HepG2 (cell line): ENCODE measurements around the gene SQSTM1. TPM values are rescaled to one million over a fixed set of nuclear protein-coding genes. Genes with fewer than 3 reads are reported as not detected.

Source experiments
- ARID2 ChIP-seq: sonication (generic); formaldehyde crosslinking; IDR thresholded peaks from 2 replicates; pipeline ENCODE4 v1.8.1; 2022; ENCODE audit warnings: mild to moderate bottlenecking, missing genetic modification reagents, borderline replicate concordance
- CBX2 ChIP-seq, 2 experiments: fragments of 200-600 bp in 1 of 2; sonication (generic); formaldehyde crosslinking in 1 of 2; IDR thresholded peaks; 2 replicates each; pipeline versions ENCODE4 v1.7.0 to v1.8.1; 2018 to 2022; ENCODE audit warnings: low read depth in 2 of 2, low read length in 1 of 2, mild to moderate bottlenecking in 1 of 2, missing genetic modification reagents in 1 of 2
- CENPBD1 ChIP-seq: sonication (generic); formaldehyde crosslinking; IDR thresholded peaks from 2 replicates; pipeline ENCODE4 v1.8.0; 2022; ENCODE audit warnings: missing genetic modification reagents, low read depth, mild to moderate bottlenecking, borderline replicate concordance
- CREBL2 ChIP-seq: sonication (generic); formaldehyde crosslinking; IDR thresholded peaks from 2 replicates; pipeline ENCODE4 v1.8.1; 2023; ENCODE audit warnings: missing genetic modification reagents, mild to moderate bottlenecking, borderline replicate concordance
- EP300 ChIP-seq, 3 experiments: sonication (generic) in 1 of 3; formaldehyde crosslinking in 1 of 3; IDR thresholded peaks; 2 replicates each; pipeline versions ENCODE4 v1.5.1 to v1.6.1; 2011 to 2020; ENCODE audit warnings: low read depth in 2 of 3, low read length in 2 of 3, borderline replicate concordance in 1 of 3, improper control_type of control experiment in 1 of 3, mild to moderate bottlenecking in 1 of 3, missing genetic modification reagents in 1 of 3, moderate library complexity in 1 of 3
- NFE2L1 ChIP-seq: sonication (generic); formaldehyde crosslinking; IDR thresholded peaks from 2 replicates; pipeline ENCODE4 v1.4.0; 2020; ENCODE audit warnings: missing genetic modification reagents, mild to moderate bottlenecking, borderline replicate concordance
- PATZ1 ChIP-seq: sonication (generic); formaldehyde crosslinking; IDR thresholded peaks from 2 replicates; pipeline ENCODE4 v1.4.0; 2020; ENCODE audit warnings: missing genetic modification reagents
- PRDM15 ChIP-seq: sonication (generic); formaldehyde crosslinking; IDR thresholded peaks from 2 replicates; pipeline ENCODE4 v1.4.0; 2020; ENCODE audit warnings: missing genetic modification reagents
- SNAPC2 ChIP-seq: sonication (generic); formaldehyde crosslinking; IDR thresholded peaks from 2 replicates; pipeline ENCODE4 v1.8.1; 2022; ENCODE audit warnings: mild to moderate bottlenecking, missing genetic modification reagents
- STAT5B ChIP-seq: sonication (generic); formaldehyde crosslinking; IDR thresholded peaks from 2 replicates; pipeline ENCODE4 v1.4.0; 2020; ENCODE audit warnings: missing genetic modification reagents
- TEAD3 ChIP-seq: optimal IDR thresholded peaks from 2 replicates; pipeline ENCODE3; 2016; ENCODE audit warnings: borderline replicate concordance
- ZGPAT ChIP-seq: IDR thresholded peaks from 2 replicates; pipeline ENCODE4 v1.6.1; 2016; ENCODE audit warnings: mild to moderate bottlenecking
- ZNF276 ChIP-seq: sonication (generic); formaldehyde crosslinking; IDR thresholded peaks from 2 replicates; pipeline ENCODE4 v1.4.0; 2020; ENCODE audit warnings: mild to moderate bottlenecking, low read depth, missing genetic modification reagents
- ZNF335 ChIP-seq: sonication (generic); formaldehyde crosslinking; IDR thresholded peaks from 2 replicates; pipeline ENCODE4 v1.4.0; 2020; ENCODE audit warnings: missing genetic modification reagents
- ZNF607 ChIP-seq: sonication (generic); formaldehyde crosslinking; IDR thresholded peaks from 2 replicates; pipeline ENCODE4 v1.5.1; 2020; ENCODE audit warnings: missing genetic modification reagents, mild to moderate bottlenecking, borderline replicate concordance
- ZNF766 ChIP-seq: sonication (generic); formaldehyde crosslinking; IDR thresholded peaks from 2 replicates; pipeline ENCODE4 v1.5.0; 2020; ENCODE audit warnings: missing genetic modification reagents, borderline replicate concordance
- polyA plus RNA-seq, 8 experiments: library from polyadenylated mRNA; depleted of rRNA in 3 of 8; stranded (reverse) in 7 of 8; unstranded in 1 of 8; fragments of >200 nt; fragmentation: Illumina TruSeq in 4 of 8; extraction: Trizol in 4 of 8; gene quantifications; 2 replicates each; pipeline versions ENCODE4 v1.2.1 to v1.2.3, GENCODE V29; 2011 to 2016; ENCODE audit warnings: low read depth in 4 of 8, missing spikeins in 1 of 8, mixed read lengths in 1 of 8; ENCODE audit not compliant: insufficient read depth in 1 of 8
- total RNA-seq, 5 experiments: library from RNA; depleted of rRNA; stranded (reverse); fragments of >200 nt; fragmentation: Illumina TruSeq; extraction: Trizol; gene quantifications; 2 replicates each; pipeline ENCODE4 v1.2.3, GENCODE V29; 2016; ENCODE audit warnings: low read depth in 1 of 5

The SQSTM1 gene
- total and polyA plus RNA-seq, 2 of the 13 experiments (the other 11 are each of a cell fraction or from before 2014, with no cell fraction given), result 90.9 to 160 TPM

DNA sequence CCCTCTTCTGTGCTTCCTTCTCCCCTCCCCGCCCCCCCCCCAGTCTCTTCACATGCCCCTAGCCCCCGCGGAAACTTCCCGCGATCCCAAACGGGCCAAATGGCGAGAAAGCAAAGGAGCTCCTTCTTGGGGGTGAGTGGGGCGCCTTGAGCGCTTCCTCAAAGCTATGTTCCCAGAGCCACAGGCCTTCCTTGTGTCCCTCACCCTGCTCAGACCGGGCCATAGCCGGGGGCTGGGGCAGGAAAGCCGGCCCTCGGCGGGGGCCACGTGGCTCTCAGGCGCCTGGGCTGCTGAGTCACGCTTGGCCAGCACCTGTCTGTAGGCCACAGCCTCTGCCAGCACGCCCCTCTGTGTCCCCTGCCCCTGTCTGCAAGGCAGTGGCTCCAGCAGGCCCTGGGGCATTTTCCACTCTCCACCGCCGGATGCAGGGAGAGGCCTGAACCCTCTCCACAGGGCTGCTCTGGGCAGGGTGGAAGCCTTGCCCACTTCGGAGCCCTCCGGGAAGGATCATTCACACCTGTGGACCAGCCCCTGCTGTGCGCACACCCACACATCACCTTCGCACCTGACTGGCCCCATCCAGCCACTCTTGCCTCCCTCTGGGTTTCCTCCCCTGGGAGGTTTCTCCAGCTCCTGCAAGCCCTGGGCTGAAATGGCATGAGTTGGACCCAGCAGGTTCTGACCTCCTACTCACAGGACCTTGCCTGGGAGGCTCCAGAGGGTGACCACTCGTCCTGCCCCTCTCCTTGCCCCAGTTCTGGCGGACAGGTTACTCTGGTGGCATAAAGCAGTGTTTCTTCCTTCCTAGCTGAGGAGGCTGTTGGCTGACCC, 1.2 kb upstream of the SQSTM1 start (continued):
- TF ChIP-seq PRDM15 (no peak), PATZ1 (CRISPR knock-in tag) (no peak; the same call in 1 of the 2 replicates), ZNF607 (CRISPR knock-in tag) (peak; percentile 92; the same call in 1 of the 2 replicates), CBX2 (IDR thresholded peaks at IDR 0.05; ENCODE audit: low read depth, low read length) (no peak), CBX2 (CRISPR knock-in tag; IDR thresholded peaks at IDR 0.05; ENCODE audit: low read depth) (no peak), ARID2 (no peak), CREBL2 (CRISPR knock-in tag) (no peak), STAT5B (no peak), NFE2L1 (CRISPR knock-in tag) (peak; percentile 92; the same call in 1 of the 2 replicates), ZGPAT (CRISPR knock-in tag) (no peak; the same call in 1 of the 2 replicates), ZNF276 (no peak), EP300 (IDR thresholded peaks at IDR 0.05; ENCODE audit: low read depth in 2 of 2, low read length in 2 of 2) (no peak), EP300 (CRISPR knock-in tag; IDR thresholded peaks at IDR 0.05; ENCODE audit: borderline replicate concordance) (peak; percentile 61; the same call in 1 of the 2 replicates), ZNF335 (CRISPR knock-in tag) (peak; percentile 80), ZNF766 (CRISPR knock-in tag) (peak; percentile 39; the same call in 1 of the 2 replicates), TEAD3 (CRISPR knock-in tag) (no peak), SNAPC2 (CRISPR knock-in tag) (no peak), CENPBD1 (no peak)
